Measurements from ENCODE around the gene SCRT2.

DNA sequence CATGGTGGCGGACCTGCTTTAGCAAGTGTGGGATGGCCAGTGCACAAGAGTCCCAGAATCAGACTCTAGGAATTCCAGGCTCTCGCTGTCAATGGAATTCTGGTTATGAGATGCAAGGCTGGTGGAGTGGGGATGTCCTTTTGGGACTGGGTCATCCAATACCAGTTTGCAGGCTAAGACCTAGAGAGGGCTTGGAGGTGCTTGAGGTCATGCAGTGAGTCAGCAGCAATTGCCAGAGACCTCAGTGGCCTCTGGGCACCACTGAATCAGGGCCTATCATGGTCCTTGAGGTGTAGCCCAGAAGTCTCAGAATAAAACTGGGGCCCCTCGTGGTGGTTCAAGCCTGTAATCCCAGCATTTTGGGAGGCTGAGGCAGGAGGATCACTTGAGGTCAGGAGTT is 1.4 kb upstream of the SCRT2 start:
- TF ChIP-seq POLR2AphosphoS5 (IDR thresholded peaks at IDR 0.05; ENCODE audit: low read depth, low read length): no peak
- no peak for TF ChIP-seq POLR2A (IDR thresholded peaks at IDR 0.05; ENCODE audit: borderline replicate concordance, extremely low read depth, insufficient read depth, insufficient read length)
- TF ChIP-seq, protein P1, sequence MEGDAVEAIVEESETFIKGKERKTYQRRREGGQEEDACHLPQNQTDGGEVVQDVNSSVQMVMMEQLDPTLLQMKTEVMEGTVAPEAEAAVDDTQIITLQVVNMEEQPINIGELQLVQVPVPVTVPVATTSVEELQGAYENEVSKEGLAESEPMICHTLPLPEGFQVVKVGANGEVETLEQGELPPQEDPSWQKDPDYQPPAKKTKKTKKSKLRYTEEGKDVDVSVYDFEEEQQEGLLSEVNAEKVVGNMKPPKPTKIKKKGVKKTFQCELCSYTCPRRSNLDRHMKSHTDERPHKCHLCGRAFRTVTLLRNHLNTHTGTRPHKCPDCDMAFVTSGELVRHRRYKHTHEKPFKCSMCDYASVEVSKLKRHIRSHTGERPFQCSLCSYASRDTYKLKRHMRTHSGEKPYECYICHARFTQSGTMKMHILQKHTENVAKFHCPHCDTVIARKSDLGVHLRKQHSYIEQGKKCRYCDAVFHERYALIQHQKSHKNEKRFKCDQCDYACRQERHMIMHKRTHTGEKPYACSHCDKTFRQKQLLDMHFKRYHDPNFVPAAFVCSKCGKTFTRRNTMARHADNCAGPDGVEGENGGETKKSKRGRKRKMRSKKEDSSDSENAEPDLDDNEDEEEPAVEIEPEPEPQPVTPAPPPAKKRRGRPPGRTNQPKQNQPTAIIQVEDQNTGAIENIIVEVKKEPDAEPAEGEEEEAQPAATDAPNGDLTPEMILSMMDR (IDR thresholded peaks at IDR 0.05 in 2 of 3, conservative IDR thresholded peaks at IDR 0.05 in 1 of 3; ENCODE audit: borderline replicate concordance in 1 of 3, insufficient read depth in 1 of 3, low read depth in 2 of 3, low read length in 2 of 3): no peak
- no peak for TF ChIP-seq EZH2 (IDR thresholded peaks at IDR 0.05)

Measured in HCT116 (cell line).